ENCODE measurements around the gene TMEM62.
"Not testable (repeated sequence)": the region's sequence is repeated elsewhere in the genome, so short reads cannot be mapped to it uniquely, and the experiment has no call there.

The TMEM62 gene

GRCh38 chr15:43177147-43177546 lies 43.8 kb downstream of the TMEM62 start:
- DNase-seq, result not testable (repeated sequence)

GRCh38 chr15:43183270-43183669 lies 49.9 kb downstream of the TMEM62 start:
- DNase-seq, result no peak

- no peak for DNase-seq
Observed at GRCh38 chr15:43184407-43185124, 51.2 kb downstream of the TMEM62 start.

- DNase-seq, result peak; percentile 25 to 88 (median 70)
Observed at GRCh38 chr15:43185157-43186002, 52.0 kb downstream of the TMEM62 start, which contains the start of gene CCNDBP1. Gene CCNDBP1, plus strand, starts transcription at chr15:43185403. Its CDS starts 96 bp downstream, at chr15:43185499.

GRCh38 chr15:43186003-43186353 lies 52.6 kb downstream of the TMEM62 start:
- peak in 6 of 51 donors; percentile 27 to 79 (median 43) for DNase-seq

GRCh38 chr15:43187544-43188155 lies 54.3 kb downstream of the TMEM62 start:
- peak in 1 of 51 donors; percentile 2 for DNase-seq

GRCh38 chr15:43189296-43189695 lies 55.9 kb downstream of the TMEM62 start:
- no peak for DNase-seq

- no peak for DNase-seq
Observed at GRCh38 chr15:43190178-43190577, 56.8 kb downstream of the TMEM62 start.

GRCh38 chr15:43193710-43194109 lies 60.3 kb downstream of the TMEM62 start:
- DNase-seq, result no peak

GRCh38 chr15:43194795-43195194 lies 61.4 kb downstream of the TMEM62 start:
- no peak for DNase-seq

GRCh38 chr15:43196760-43197548 lies 63.6 kb downstream of the TMEM62 start:
- DNase-seq, result no peak

- not testable (repeated sequence) for DNase-seq
Observed at GRCh38 chr15:43197773-43198172, 64.4 kb downstream of the TMEM62 start.

- not testable (repeated sequence) for DNase-seq
Observed at GRCh38 chr15:43198556-43198955, 65.2 kb downstream of the TMEM62 start.

GRCh38 chr15:43198992-43199391 lies 65.6 kb downstream of the TMEM62 start:
- DNase-seq, result no peak

GRCh38 chr15:43199945-43200488 lies 66.6 kb downstream of the TMEM62 start:
- no peak for DNase-seq

GRCh38 chr15:43204016-43204901 lies 70.9 kb downstream of the TMEM62 start:
- peak in 9 of 51 donors; percentile 2 to 27 (median 7) for DNase-seq

GRCh38 chr15:43206054-43206453 lies 72.7 kb downstream of the TMEM62 start:
- DNase-seq, result no peak

GRCh38 chr15:43207024-43207423 lies 73.6 kb downstream of the TMEM62 start:
- DNase-seq, result no peak

GRCh38 chr15:43208052-43209002 lies 74.9 kb downstream of the TMEM62 start:
- DNase-seq, result no peak
